ENCODE measurements around the gene EPYC. TPM values are rescaled to one million over a fixed set of nuclear protein-coding genes. Genes with fewer than 3 reads are reported as not detected.

The EPYC gene
- total RNA-seq, 1 experiment from 2014 or later = not detected

DNA sequence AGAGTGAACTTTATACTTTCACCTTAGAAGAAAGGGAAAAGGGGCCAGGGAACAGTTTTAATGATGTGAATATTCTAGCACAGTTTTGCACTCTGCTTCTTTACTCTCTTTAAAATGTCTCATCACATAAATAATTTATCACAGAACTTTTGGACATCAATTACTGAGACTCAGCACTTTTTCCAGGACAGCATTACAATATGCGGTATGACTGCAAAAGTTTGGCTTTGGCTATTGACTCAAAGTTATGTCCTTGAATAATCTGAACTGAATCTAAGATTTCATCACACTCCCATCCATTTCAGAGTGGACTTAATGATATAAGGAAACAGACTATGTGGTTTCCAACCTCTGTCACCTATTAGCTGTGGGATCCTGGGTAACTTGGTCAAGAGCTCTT is 61.5 kb downstream of the EPYC start:
- intact Hi-C loops (cut with micrococcal nuclease) = loop anchor here (5.0 kb wide), 2 partner anchors 36 to 1401 kb away; no protein-coding TSS in a partner anchor
- CTCF ChIA-PET = no interaction called here
- no peaks in the 10 kb centered on the region for H3K79me2 ChIP-seq (ENCODE audit: low read length)
- peaks cover 18% of the 10 kb centered on the region for H3K4me1 ChIP-seq (ENCODE audit: insufficient read depth, low read length)
- BruUV-seq (replicated peaks) = no TSS peak
- H2AFZ ChIP-seq (ENCODE audit: low read length) = no peak overlapping the region
- H3K4me2 ChIP-seq (ENCODE audit: low read length) = no peak overlapping the region
- no peaks in the 10 kb centered on the region for H4K20me1 ChIP-seq (ENCODE audit: low read length)
- no peaks in the 10 kb centered on the region for H3F3A ChIP-seq (ENCODE audit: low read length, unreplicated experiment)
- no peak overlapping the region for H3K4me3 ChIP-seq (ENCODE audit: low read length)
- no peak for TF ChIP-seq EZH2phosphoT487 (IDR thresholded peaks at IDR 0.05; ENCODE audit: borderline replicate concordance, low read length)
- TF ChIP-seq EZH2 (IDR thresholded peaks at IDR 0.05; ENCODE audit: low read length, unreplicated experiment) = no peak
- no peak for TF ChIP-seq CTCF (conservative IDR thresholded peaks at IDR 0.05; ENCODE audit: low read depth, low read length)
- H3K36me3 ChIP-seq (ENCODE audit: low read depth, low read length) = no peaks in the 10 kb centered on the region
- POLR2A ChIA-PET (ENCODE audit: unreplicated experiment) = no interaction called here
- H3K9ac ChIP-seq (ENCODE audit: low read length) = no peak overlapping the region
- no peaks in the 10 kb centered on the region for H3K27me3 ChIP-seq (ENCODE audit: low read length)
- no peaks in the 10 kb centered on the region for H3K9me2 ChIP-seq (replicated peaks; ENCODE audit: low read length)
- H3K27ac ChIP-seq (ENCODE audit: low read length) = no peak overlapping the region
- no peak for DNase-seq
- no peak for ATAC-seq
- no peaks in the 10 kb centered on the region for H3K9me3 ChIP-seq (ENCODE audit: low read length)

- Histone ChIP-seq H2AFZ (ENCODE audit: low read length) (0 out of 2 replicates have a peak overlapping the region, but pooled peaks have one; percentile 51), H3K4me2 (ENCODE audit: low read length) (0 out of 2 replicates have a peak overlapping the region, but pooled peaks have one; percentile 27), H3K9me3 (ENCODE audit: low read length) (no peaks in the 10 kb centered on the region), H3K4me1 (ENCODE audit: insufficient read depth, low read length) (peaks cover 38% of the 10 kb centered on the region), H3F3A (ENCODE audit: low read length, unreplicated experiment) (no peaks in the 10 kb centered on the region), H3K9me2 (replicated peaks; ENCODE audit: low read length) (no peaks in the 10 kb centered on the region), H3K27me3 (ENCODE audit: low read length) (no peaks in the 10 kb centered on the region), H3K9ac (ENCODE audit: low read length) (no peak overlapping the region), H4K20me1 (ENCODE audit: low read length) (no peaks in the 10 kb centered on the region), H3K36me3 (ENCODE audit: low read depth, low read length) (no peaks in the 10 kb centered on the region), H3K27ac (ENCODE audit: low read length) (no peak overlapping the region), H3K79me2 (ENCODE audit: low read length) (no peaks in the 10 kb centered on the region), H3K4me3 (ENCODE audit: low read length) (no peak overlapping the region)
- intact Hi-C loops (cut with micrococcal nuclease) = loop anchor here (1.0 to 5.0 kb wide), 5 partner anchors 34 to 1399 kb away; no protein-coding TSS in a partner anchor
- peak; percentile 83 for TF ChIP-seq CTCF (conservative IDR thresholded peaks at IDR 0.05; ENCODE audit: low read depth, low read length)
- no peak for TF ChIP-seq EZH2phosphoT487 (IDR thresholded peaks at IDR 0.05; ENCODE audit: borderline replicate concordance, low read length)
- ChIA-PET CTCF (interaction anchor here (0.5 kb wide), 1 partner anchor 19 kb away, joined by 3 read pairs; no protein-coding TSS in a partner anchor), POLR2A (ENCODE audit: unreplicated experiment) (interaction anchor here (0.6 kb wide), 1 partner anchor 87 kb away, joined by 6 read pairs; no protein-coding TSS in a partner anchor)
- no TSS peak for BruUV-seq (replicated peaks)
- DNase-seq (peak; percentile 78), ATAC-seq (peak; percentile 49)
Measured at GRCh38 chr12:90940872-90941499, 63.8 kb downstream of the EPYC start.

GRCh38 chr12:90939382-90939781 is 65.4 kb downstream of the EPYC start:
- Histone ChIP-seq H3K79me2 (ENCODE audit: low read length) (no peaks in the 10 kb centered on the region), H3K27ac (ENCODE audit: low read length) (peak overlapping the region; percentile 92), H3K4me1 (ENCODE audit: insufficient read depth, low read length) (peaks cover 39% of the 10 kb centered on the region), H2AFZ (ENCODE audit: low read length) (no peak overlapping the region), H3K27me3 (ENCODE audit: low read length) (no peaks in the 10 kb centered on the region), H3K4me2 (ENCODE audit: low read length) (peak overlapping the region; percentile 68), H3K9me2 (replicated peaks; ENCODE audit: low read length) (no peaks in the 10 kb centered on the region), H3K36me3 (ENCODE audit: low read depth, low read length) (no peaks in the 10 kb centered on the region), H4K20me1 (ENCODE audit: low read length) (no peaks in the 10 kb centered on the region), H3F3A (ENCODE audit: low read length, unreplicated experiment) (no peaks in the 10 kb centered on the region), H3K9ac (ENCODE audit: low read length) (peak overlapping the region; percentile 74; the same call in 1 of the 2 replicates), H3K4me3 (ENCODE audit: low read length) (no peak overlapping the region), H3K9me3 (ENCODE audit: low read length) (no peaks in the 10 kb centered on the region)
- intact Hi-C loops (cut with micrococcal nuclease) = loop anchor here (2.0 kb wide), 1 partner anchor 17 kb away; no protein-coding TSS in a partner anchor
- POLR2A ChIA-PET (ENCODE audit: unreplicated experiment) = no interaction called here
- TF ChIP-seq CTCF (conservative IDR thresholded peaks at IDR 0.05; ENCODE audit: low read depth, low read length) (no peak), EZH2phosphoT487 (IDR thresholded peaks at IDR 0.05; ENCODE audit: borderline replicate concordance, low read length) (no peak)
- ATAC-seq = no peak
- BruUV-seq (replicated peaks) = no TSS peak
- CTCF ChIA-PET = no interaction called here
- peak; percentile 44 for DNase-seq

Data from PC-3 (cell line).